Measurements from ENCODE around the gene PLA2G4F.

The PLA2G4F gene

DNA sequence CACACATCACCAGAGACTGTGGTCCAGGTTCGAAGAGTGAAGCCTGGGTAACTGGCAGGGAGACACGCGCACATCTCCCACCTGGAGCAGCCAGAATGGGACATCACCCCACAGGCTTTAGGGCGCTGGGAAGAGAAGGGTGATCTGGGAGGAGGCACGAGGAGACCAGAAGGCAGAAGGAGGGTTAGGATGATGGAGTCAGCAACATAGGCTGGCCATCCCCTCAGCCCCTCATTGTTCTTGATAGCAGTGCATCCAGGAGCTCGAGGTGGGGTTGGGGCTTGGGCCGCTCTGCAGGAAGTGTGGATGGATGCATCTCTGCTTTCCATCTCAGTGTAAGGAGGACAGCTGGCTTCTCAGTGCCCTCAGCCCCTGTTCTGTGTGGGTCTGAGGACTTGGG, 15.2 kb downstream of the PLA2G4F start:
- no peak for TF ChIP-seq JUND (IDR thresholded peaks at IDR 0.05; ENCODE audit: low read depth)
- in situ Hi-C loops (cut with HindIII; ENCODE audit: low pct_unique_long_range_greater_than_20kb, low sequenced_read_pairs) = no loop called here
- no peak for DNase-seq (ENCODE audit: low read depth in 1 of 2, low spot score in 1 of 2)

GRCh38 chr15:42140383-42141070, 15.9 kb downstream of the PLA2G4F start:
- no peak for DNase-seq (ENCODE audit: low read depth in 1 of 2, low spot score in 1 of 2)
- in situ Hi-C loops (cut with HindIII; ENCODE audit: low pct_unique_long_range_greater_than_20kb, low sequenced_read_pairs) = no loop called here
- no peak for TF ChIP-seq JUND (IDR thresholded peaks at IDR 0.05; ENCODE audit: low read depth)

DNA sequence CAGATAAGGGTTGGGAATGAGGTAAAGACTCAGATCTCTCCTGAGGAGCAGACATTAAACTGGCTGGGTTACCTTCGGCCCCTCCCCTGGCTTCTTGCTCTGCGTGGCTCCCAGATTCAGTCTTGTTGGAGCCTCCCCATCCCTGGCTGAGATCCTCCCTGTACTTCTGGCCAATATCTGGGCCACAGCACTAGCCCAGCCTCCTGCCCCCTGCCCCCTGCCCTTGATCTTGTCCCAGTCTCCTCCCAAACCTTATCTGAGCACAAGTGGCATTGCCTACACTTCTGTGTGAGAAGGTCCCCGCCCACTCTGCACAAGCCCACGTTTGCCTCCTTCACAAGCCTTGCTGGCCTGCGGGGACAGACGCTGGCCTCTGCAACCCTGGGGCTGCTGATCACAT, 16.8 kb downstream of the PLA2G4F start:
- no peak for TF ChIP-seq JUND (IDR thresholded peaks at IDR 0.05; ENCODE audit: low read depth)
- no peak for DNase-seq (ENCODE audit: low read depth in 1 of 2, low spot score in 1 of 2)
- in situ Hi-C loops (cut with HindIII; ENCODE audit: low pct_unique_long_range_greater_than_20kb, low sequenced_read_pairs) = no loop called here

- in situ Hi-C loops (cut with HindIII; ENCODE audit: low pct_unique_long_range_greater_than_20kb, low sequenced_read_pairs) = no loop called here
- DNase-seq (ENCODE audit: low read depth in 1 of 2, low spot score in 1 of 2) = peak in 1 of 2 experiments; percentile 47
- TF ChIP-seq JUND (IDR thresholded peaks at IDR 0.05; ENCODE audit: low read depth) = no peak
Observed at GRCh38 chr15:42138968-42139386, 17.5 kb downstream of the PLA2G4F start.

GRCh38 chr15:42138411-42138810, 18.0 kb downstream of the PLA2G4F start:
- in situ Hi-C loops (cut with HindIII; ENCODE audit: low pct_unique_long_range_greater_than_20kb, low sequenced_read_pairs) = no loop called here
- TF ChIP-seq JUND (IDR thresholded peaks at IDR 0.05; ENCODE audit: low read depth) = no peak
- DNase-seq (ENCODE audit: low read depth in 1 of 2, low spot score in 1 of 2) = no peak

DNA sequence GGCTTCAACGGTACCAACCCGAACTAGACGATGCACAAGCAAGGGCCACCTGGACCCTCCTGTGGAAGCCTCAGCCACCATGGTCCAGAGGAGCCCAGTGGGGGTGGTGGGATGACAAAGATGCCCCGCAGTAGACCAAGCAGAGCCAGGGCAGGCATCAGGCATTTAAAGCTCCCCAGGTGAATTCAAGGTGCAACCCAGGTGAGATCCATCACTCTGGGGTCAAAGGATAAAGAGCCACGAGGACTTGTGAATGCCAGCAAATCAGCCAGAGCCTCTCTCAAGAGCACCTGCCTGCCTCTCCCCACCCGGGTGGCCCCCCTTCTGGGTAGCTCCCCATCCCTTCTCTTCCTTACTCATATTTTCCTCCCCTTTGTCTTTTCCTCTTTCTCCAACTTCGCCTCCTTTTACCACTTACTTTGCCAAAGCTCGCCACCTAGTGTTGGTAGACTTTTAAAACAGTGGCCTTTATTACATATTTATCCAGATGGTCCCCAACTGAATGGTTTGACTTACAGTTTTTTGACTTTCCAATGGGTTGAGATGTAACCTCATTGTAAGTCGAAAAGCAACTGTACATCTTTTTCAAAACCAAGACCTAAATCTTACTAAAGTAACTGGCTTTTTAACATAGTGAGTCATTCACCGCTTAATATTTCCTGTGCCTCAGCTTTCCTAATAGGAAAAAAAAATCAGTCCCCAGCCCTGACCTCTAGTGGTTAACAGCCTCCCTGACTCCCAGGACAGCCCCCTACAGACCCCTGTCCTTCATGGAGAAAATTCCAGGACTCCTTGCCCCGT, 18.8 kb downstream of the PLA2G4F start:
- peak; percentile 46 to 71 for DNase-seq (ENCODE audit: low read depth in 1 of 2, low spot score in 1 of 2)
- TF ChIP-seq JUND (IDR thresholded peaks at IDR 0.05; ENCODE audit: low read depth) = no peak
- in situ Hi-C loops (cut with HindIII; ENCODE audit: low pct_unique_long_range_greater_than_20kb, low sequenced_read_pairs) = no loop called here

- in situ Hi-C loops (cut with HindIII; ENCODE audit: low pct_unique_long_range_greater_than_20kb, low sequenced_read_pairs) = no loop called here
- no peak for TF ChIP-seq JUND (IDR thresholded peaks at IDR 0.05; ENCODE audit: low read depth)
- no peak for DNase-seq (ENCODE audit: low read depth in 1 of 2, low spot score in 1 of 2)
Observed at GRCh38 chr15:42136513-42136912, 19.9 kb downstream of the PLA2G4F start.

DNA sequence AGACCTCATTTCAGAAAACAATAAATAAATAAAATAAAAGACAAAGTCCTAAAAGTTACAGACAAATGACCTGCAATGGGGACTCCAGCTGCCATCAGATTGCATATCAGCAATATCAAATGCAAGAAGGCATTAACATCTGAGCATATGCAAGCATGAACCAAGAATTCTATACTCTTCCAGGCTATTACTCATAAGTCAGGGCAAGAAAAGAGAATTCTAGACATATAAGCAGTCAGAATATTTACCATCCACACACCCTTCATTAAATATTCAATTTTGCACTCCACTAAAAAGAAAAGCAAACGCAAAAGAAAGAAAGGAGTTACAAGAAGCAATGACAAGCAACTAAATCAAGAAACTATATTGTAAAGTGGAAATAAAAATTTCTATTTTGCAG, 21.1 kb downstream of the PLA2G4F start:
- in situ Hi-C loops (cut with HindIII; ENCODE audit: low pct_unique_long_range_greater_than_20kb, low sequenced_read_pairs) = no loop called here
- no peak for TF ChIP-seq JUND (IDR thresholded peaks at IDR 0.05; ENCODE audit: low read depth)
- DNase-seq (ENCODE audit: low read depth in 1 of 2, low spot score in 1 of 2) = no peak

DNA sequence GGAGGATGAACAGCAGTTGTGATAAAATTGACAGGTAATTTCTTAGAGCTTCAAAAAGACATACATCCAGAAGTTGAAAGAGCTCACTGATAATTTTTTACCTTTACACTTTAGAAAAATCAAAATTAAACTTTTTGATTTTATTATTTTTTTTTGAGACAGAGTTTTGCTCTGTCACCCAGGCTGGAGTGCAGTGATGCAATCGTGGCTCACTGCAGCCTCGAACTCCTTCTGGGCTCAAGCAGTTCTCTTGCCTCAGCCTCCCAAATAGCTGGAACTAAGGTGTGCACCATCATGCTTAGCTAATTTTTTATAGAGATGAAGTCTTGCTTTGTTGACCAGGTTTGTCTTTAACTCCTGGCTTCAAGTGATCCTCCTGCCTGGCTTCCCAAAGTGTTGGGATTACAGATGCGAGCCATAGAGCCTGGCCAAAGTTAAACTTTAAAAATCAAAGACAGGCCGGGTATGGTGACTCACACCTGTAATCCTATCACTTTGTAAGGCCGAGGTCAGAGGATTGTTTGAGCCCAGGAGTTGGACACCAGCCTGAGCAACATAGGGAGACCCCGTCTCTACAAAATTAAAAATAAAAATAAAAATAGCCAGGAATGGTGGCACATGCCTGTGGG, 21.7 kb downstream of the PLA2G4F start:
- no peak for TF ChIP-seq JUND (IDR thresholded peaks at IDR 0.05; ENCODE audit: low read depth)
- in situ Hi-C loops (cut with HindIII; ENCODE audit: low pct_unique_long_range_greater_than_20kb, low sequenced_read_pairs) = no loop called here
- DNase-seq (ENCODE audit: low read depth in 1 of 2, low spot score in 1 of 2) = no peak

GRCh38 chr15:42133886-42134502, 22.4 kb downstream of the PLA2G4F start:
- no peak for TF ChIP-seq JUND (IDR thresholded peaks at IDR 0.05; ENCODE audit: low read depth)
- DNase-seq (ENCODE audit: low read depth in 1 of 2, low spot score in 1 of 2) = peak; percentile 59 to 69

DNA sequence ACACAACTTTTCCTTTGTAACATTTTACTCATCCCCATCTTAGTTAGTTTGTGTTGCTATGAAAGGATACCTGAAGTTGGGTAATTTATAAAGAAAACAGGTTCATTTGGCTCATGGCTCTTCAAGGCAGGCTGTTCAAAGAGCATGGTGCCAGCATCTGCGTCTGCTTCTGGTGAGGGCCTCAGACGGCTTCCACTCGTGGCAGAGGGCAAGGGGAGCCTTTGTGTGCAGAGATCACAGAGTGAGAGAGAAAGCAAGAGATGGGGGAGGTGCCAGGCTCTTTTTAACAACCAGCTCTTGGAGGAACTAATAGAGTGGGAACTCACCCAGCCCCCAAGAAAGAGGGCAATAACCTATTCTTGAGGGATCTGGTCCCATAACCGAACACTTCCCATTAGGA, 23.1 kb downstream of the PLA2G4F start:
- no peak for DNase-seq (ENCODE audit: low read depth in 1 of 2, low spot score in 1 of 2)
- in situ Hi-C loops (cut with HindIII; ENCODE audit: low pct_unique_long_range_greater_than_20kb, low sequenced_read_pairs) = no loop called here
- no peak for TF ChIP-seq JUND (IDR thresholded peaks at IDR 0.05; ENCODE audit: low read depth)

More at GRCh38 chr15:42133886-42134502, 22.4 kb downstream of the PLA2G4F start:
- in situ Hi-C loops (cut with HindIII; ENCODE audit: low pct_unique_long_range_greater_than_20kb, low sequenced_read_pairs) = no loop called here

Data from T47D (cell line).